Measurements from ENCODE around the gene RBP3.

- no peak for TF ChIP-seq EZH2 (IDR thresholded peaks at IDR 0.05; ENCODE audit: borderline replicate concordance)
- no peak for TF ChIP-seq CTCF (IDR thresholded peaks at IDR 0.05; ENCODE audit: poor library complexity)
- no peak for TF ChIP-seq EZH2phosphoT487 (IDR thresholded peaks at IDR 0.05; ENCODE audit: low read depth, severe bottlenecking, unreplicated experiment)
Observed at GRCh38 chr10:47339759-47340607, 8.2 kb upstream of the RBP3 start.

All from hepatocyte (in vitro differentiated cells).